H1 (cell line): ENCODE results near the gene HMCN2. TPM values are rescaled to one million over a fixed set of nuclear protein-coding genes. Genes with fewer than 3 reads are reported as not detected.

Experiments
- CTCF ChIA-PET: fragments of 300-600 bp; sonication (Branson Sonifier 250); formaldehyde crosslinking; loops from one replicate; lab custom pipeline; 2021; ENCODE audit not compliant: partially characterized antibody; lab: Charles Lee
- POLR2A ChIA-PET: fragments of 300-600 bp; sonication (Branson Sonifier 250); formaldehyde crosslinking; loops from one replicate; lab custom pipeline; 2021; ENCODE audit warnings: inconsistent platforms; ENCODE audit not compliant: partially characterized antibody; lab: Charles Lee
- DNase-seq, 2 experiments: peaks; one replicate each; pipeline versions ENCODE4 v3.0.0 to v3.0.0-alpha.2; 2010 to 2022; ENCODE audit warnings: low spot score in 2 of 2, low read depth in 1 of 2, mixed read lengths in 1 of 2
- FAIRE-seq: peaks from 2 replicates; lab custom pipeline; 2011; peaks lifted over from hg19 to GRCh38; lab: Jason Lieb, UNC
- H2AFZ ChIP-seq: 2 replicates; pipeline ENCODE4 v1.8.1; 2012; ENCODE audit warnings: low read length, inconsistent platforms
- H2AK5ac ChIP-seq: 2 replicates; pipeline ENCODE4 v1.6.1; 2013; ENCODE audit warnings: low read depth, low read length
- H2BK120ac ChIP-seq: replicated peaks from 2 replicates; pipeline ENCODE3; 2013; ENCODE audit warnings: low read depth, low read length, inconsistent platforms
- H2BK12ac ChIP-seq: 2 replicates; pipeline ENCODE4 v1.6.1; 2013; ENCODE audit warnings: low read depth, low read length
- H2BK15ac ChIP-seq: 2 replicates; pipeline ENCODE4 v1.6.1; 2013; ENCODE audit warnings: low read length
- H2BK20ac ChIP-seq: 2 replicates; pipeline ENCODE4 v1.6.1; 2013; ENCODE audit warnings: low read length
- H2BK5ac ChIP-seq: 2 replicates; pipeline ENCODE4 v1.6.1; 2013; ENCODE audit warnings: low read depth, low read length
- H3K14ac ChIP-seq: 2 replicates; pipeline ENCODE4 v1.6.1; 2013; ENCODE audit warnings: inconsistent platforms; ENCODE audit not compliant: insufficient read length
- H3K18ac ChIP-seq: 2 replicates; pipeline ENCODE4 v1.6.1; 2013; ENCODE audit warnings: low read length; ENCODE audit errors: extremely low read depth
- H3K23ac ChIP-seq: 2 replicates; pipeline ENCODE4 v1.6.1; 2013; ENCODE audit warnings: inconsistent platforms; ENCODE audit not compliant: insufficient read length
- H3K23me2 ChIP-seq: 2 replicates; pipeline ENCODE4 v1.6.1; 2013; ENCODE audit warnings: low read depth, low read length
- H3K27ac ChIP-seq: 2 replicates; pipeline ENCODE4 v1.6.1; 2011; ENCODE audit warnings: low read depth, low read length, inconsistent platforms
- H3K27me3 ChIP-seq, 4 experiments: replicated peaks in 1 of 4; 1 replicate in 1 of 4; 2 replicates in 3 of 4; pipeline versions ENCODE4 v1.6.1 to v1.8.1; 2011 to 2013; ENCODE audit warnings: low read length in 3 of 4, mild to moderate bottlenecking in 3 of 4, inconsistent platforms in 2 of 4, mixed read lengths in 2 of 4, moderate library complexity in 1 of 4; ENCODE audit not compliant: control insufficient read depth in 3 of 4, insufficient read depth in 3 of 4; ENCODE audit errors: extremely low read depth in 1 of 4
- H3K36me3 ChIP-seq, 4 experiments: 2 replicates each; pipeline versions ENCODE4 v1.6.1 to v1.8.1; 2011 to 2013; ENCODE audit warnings: mild to moderate bottlenecking in 4 of 4, low read length in 3 of 4, moderate library complexity in 2 of 4, control low read depth in 1 of 4, inconsistent platforms in 1 of 4; ENCODE audit not compliant: insufficient read depth in 4 of 4, control insufficient read depth in 2 of 4
- H3K4ac ChIP-seq: replicated peaks from 2 replicates; pipeline ENCODE3; 2013; ENCODE audit warnings: low read length, low read depth, mixed read lengths, inconsistent platforms; ENCODE audit not compliant: insufficient read length
- H3K4me1 ChIP-seq, 4 experiments: replicated peaks in 1 of 4; 1 replicate in 1 of 4; 2 replicates in 3 of 4; pipeline versions ENCODE4 v1.6.1 to v1.8.1; 2011 to 2013; ENCODE audit warnings: low read length in 3 of 4, inconsistent platforms in 2 of 4, mixed read lengths in 1 of 4; ENCODE audit not compliant: insufficient read depth in 4 of 4, control insufficient read depth in 3 of 4
- H3K4me2 ChIP-seq, 2 experiments: 2 replicates each; pipeline versions ENCODE4 v1.6.1 to v1.8.1; 2011 to 2013; ENCODE audit warnings: low read depth in 2 of 2, low read length in 2 of 2, control low read depth in 1 of 2, inconsistent platforms in 1 of 2, mild to moderate bottlenecking in 1 of 2; ENCODE audit not compliant: insufficient read depth in 1 of 2
- H3K4me3 ChIP-seq, 4 experiments: fragments of 200-600, 300-600 bp in 1 of 4; sonication (generic), shearing (Covaris generic), sonication (Bioruptor Twin) in 1 of 4; 2 replicates each; pipeline versions ENCODE4 v1.5.1 to v1.8.1; 2011 to 2016; ENCODE audit warnings: low read length in 4 of 4, low read depth in 3 of 4, control low read depth in 2 of 4, inconsistent platforms in 2 of 4, mild to moderate bottlenecking in 2 of 4, mixed read lengths in 1 of 4, moderate library complexity in 1 of 4; ENCODE audit not compliant: insufficient read depth in 2 of 4; ENCODE audit errors: extremely low read depth in 1 of 4
- H3K56ac ChIP-seq: replicated peaks from 2 replicates; pipeline ENCODE3; 2013; ENCODE audit warnings: low read depth, mild to moderate bottlenecking, mixed read lengths, low read length, inconsistent platforms; ENCODE audit not compliant: insufficient read length
- H3K79me1 ChIP-seq: 2 replicates; pipeline ENCODE4 v1.6.1; 2013; ENCODE audit warnings: low read depth, low read length, control low read depth
- H3K79me2 ChIP-seq, 2 experiments: 2 replicates each; pipeline versions ENCODE4 v1.6.1 to v1.8.1; 2012 to 2013; ENCODE audit warnings: low read length in 2 of 2, mild to moderate bottlenecking in 2 of 2, inconsistent platforms in 1 of 2; ENCODE audit not compliant: insufficient read depth in 2 of 2, control insufficient read depth in 1 of 2
- H3K9ac ChIP-seq, 4 experiments: replicated peaks in 1 of 4; 1 replicate in 1 of 4; 2 replicates in 3 of 4; pipeline versions ENCODE4 v1.6.1 to v1.8.1; 2011 to 2013; ENCODE audit warnings: low read depth in 3 of 4, low read length in 3 of 4, control low read depth in 2 of 4, mild to moderate bottlenecking in 2 of 4, moderate library complexity in 2 of 4, inconsistent platforms in 1 of 4; ENCODE audit errors: extremely low read depth in 1 of 4
- H3K9me3 ChIP-seq, 2 experiments: 2 replicates each; pipeline versions ENCODE4 v1.6.1 to v1.8.1; 2012 to 2013; ENCODE audit warnings: mild to moderate bottlenecking in 2 of 2, moderate library complexity in 2 of 2, control low read depth in 1 of 2, inconsistent platforms in 1 of 2, low read depth in 1 of 2, low read length in 1 of 2, mixed read lengths in 1 of 2; ENCODE audit not compliant: insufficient read depth in 2 of 2
- H4K20me1 ChIP-seq, 2 experiments: replicated peaks in 1 of 2; 2 replicates each; pipeline versions ENCODE3 to v1.8.1; 2011 to 2013; ENCODE audit warnings: inconsistent platforms in 2 of 2, low read length in 2 of 2, mild to moderate bottlenecking in 1 of 2; ENCODE audit not compliant: insufficient read depth in 2 of 2, control insufficient read depth in 1 of 2
- H4K5ac ChIP-seq: 2 replicates; pipeline ENCODE4 v1.6.1; 2013; ENCODE audit warnings: low read length, low read depth, mixed read lengths, inconsistent platforms; ENCODE audit not compliant: insufficient read length
- H4K8ac ChIP-seq: 2 replicates; pipeline ENCODE4 v1.8.0; 2013; ENCODE audit warnings: mild to moderate bottlenecking, moderate library complexity, low read length, inconsistent platforms; ENCODE audit not compliant: insufficient read depth; ENCODE audit errors: extremely low read depth
- H4K91ac ChIP-seq: replicated peaks from 2 replicates; pipeline ENCODE3; 2013; ENCODE audit warnings: low read length, mixed read lengths, inconsistent platforms; ENCODE audit not compliant: insufficient read length
- CHD1 ChIP-seq: IDR thresholded peaks from 2 replicates; pipeline ENCODE4 v1.6.1; 2012; ENCODE audit warnings: low read depth, low read length, improper control_type of control experiment
- WGBS, 2 experiments: shearing (Covaris generic) in 1 of 2; methylation state at CpG; one replicate each; pipeline versions ENCODE4 v1.1.6 to v1.1.7; 2013 to 2015; ENCODE audit warnings: low lambda C conversion rate in 2 of 2, mixed read lengths in 2 of 2, inconsistent platforms in 1 of 2, low coverage in 1 of 2, missing lambda C conversion rate in 1 of 2; ENCODE audit not compliant: insufficient replicate concordance in 2 of 2, insufficient coverage in 1 of 2, insufficient read length in 1 of 2; ENCODE audit errors: extremely low coverage in 1 of 2, missing lambda C conversion rate in 1 of 2; 5-methylcytosine and 5-hydroxymethylcytosine counted together
- polyA plus RNA-seq, 7 experiments: library from polyadenylated mRNA; depleted of rRNA in 3 of 7; stranded (reverse) in 5 of 7; unstranded in 2 of 7; fragments of >200 nt in 5 of 7; fragments of 200-250 nt in 2 of 7; gene quantifications; 1 replicate in 5 of 7; 2 replicates in 1 of 7; 4 replicates in 1 of 7; pipeline versions ENCODE4 v1.2.1 to v1.2.3, GENCODE V29; 2011 to 2013; ENCODE audit warnings: missing spikeins in 2 of 7, mixed read lengths in 2 of 7
- total RNA-seq: library from RNA; stranded (reverse); fragmentation: NEBNext Ultra II Directional; extraction: Animal tissue kit (Norgen Biotek cat#: 25700); gene quantifications from 2 replicates; pipeline ENCODE4 v1.2.1, GENCODE V29; 2021

HMCN2 gene
- total and polyA plus RNA-seq, 2 of the 8 experiments (the other 6 are each of a cell fraction or from before 2014, with no cell fraction given) = 5.0 to 9.1 TPM

DNA sequence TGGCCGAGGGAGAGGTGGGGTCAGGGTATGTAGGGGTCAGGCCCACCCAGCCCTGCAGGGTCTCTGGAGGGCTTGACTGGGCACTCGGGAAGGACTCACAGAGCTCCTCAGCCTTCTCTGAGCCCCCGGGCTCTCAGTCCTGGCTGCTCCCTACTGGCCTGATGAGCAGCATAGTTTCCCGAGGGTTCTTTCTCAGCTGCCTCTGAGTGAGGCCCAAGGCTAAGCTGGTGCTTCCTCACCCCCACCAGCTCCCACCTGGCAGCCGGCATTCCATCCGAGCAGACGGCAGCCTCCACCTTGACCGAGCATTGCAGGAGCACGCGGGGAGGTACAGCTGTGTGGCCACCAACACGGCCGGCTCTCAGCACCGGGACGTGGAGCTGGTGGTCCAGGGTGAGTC is 56.0 kb downstream of the HMCN2 start:
- no peaks in the 10 kb centered on the region; the same call in 1 of the 2 replicates for H3K23me2 ChIP-seq
- no peak overlapping the region for H3K4me2 ChIP-seq
- no peak overlapping the region for H2BK5ac ChIP-seq
- no peak overlapping the region for H4K5ac ChIP-seq
- H3K79me2 ChIP-seq = no peaks in the 10 kb centered on the region
- H3K9me3 ChIP-seq = no peaks in the 10 kb centered on the region
- H4K8ac ChIP-seq = no peak overlapping the region
- H3K23ac ChIP-seq = no peak overlapping the region
- POLR2A ChIA-PET = no interaction called here
- H2BK120ac ChIP-seq = no peak overlapping the region
- H2BK15ac ChIP-seq = no peak overlapping the region
- no peak overlapping the region for H2BK20ac ChIP-seq
- H3K56ac ChIP-seq = no peak overlapping the region
- 0 out of 7 replicates have a peak, but pooled peaks cover 0 to 3% (median 0%) of the 10 kb centered on the region in 4 experiments for H3K4me1 ChIP-seq
- no peak overlapping the region for H2AFZ ChIP-seq
- H2BK12ac ChIP-seq = no peak overlapping the region
- 0 out of 8 replicates have a peak, but pooled peaks cover 0 to 2% (median 0%) of the 10 kb centered on the region in 4 experiments for H3K36me3 ChIP-seq
- CTCF ChIA-PET = interaction anchor here (0.6 to 6.6 kb wide), 13 partner anchors 9 to 210 kb away, joined by 3 to 47 read pairs (median 4); no protein-coding TSS in a partner anchor
- DNase-seq = no peak
- no peaks in the 10 kb centered on the region for H3K27me3 ChIP-seq
- no peak for TF ChIP-seq CHD1
- no peak overlapping the region for H2AK5ac ChIP-seq
- no peak for FAIRE-seq
- H4K20me1 ChIP-seq = peaks cover 0 to 5% of the 10 kb centered on the region in 2 experiments
- WGBS, 2 experiments = 88% methylated on average over 14 of the region's 14 CpGs; no CpG with 5 or more reads in 1 of the 2 experiments
- no peak overlapping the region for H3K14ac ChIP-seq
- H3K79me1 ChIP-seq = no peaks in the 10 kb centered on the region
- H3K18ac ChIP-seq = no peak overlapping the region
- no peak overlapping the region for H3K27ac ChIP-seq
- H3K4me3 ChIP-seq = no peak overlapping the region
- H4K91ac ChIP-seq = no peak overlapping the region
- no peak overlapping the region for H3K9ac ChIP-seq
- H3K4ac ChIP-seq = no peak overlapping the region
